HEK293T (cell line): ENCODE measurements around the gene SLC25A43.

Experiments used
- ARNT ChIP-seq: fragments of 450-650 bp; IDR thresholded peaks from 2 replicates; pipeline ENCODE4 v1.6.1; 2017; ENCODE audit warnings: mild to moderate bottlenecking
- BHLHE40 ChIP-seq: fragments of 450-650 bp; IDR thresholded peaks from 2 replicates; pipeline ENCODE4 v1.6.1; 2016; ENCODE audit warnings: mild to moderate bottlenecking, moderate library complexity, borderline replicate concordance
- FOXA1 ChIP-seq: fragments of 450-650 bp; IDR thresholded peaks from 2 replicates; pipeline ENCODE4 v1.6.1; 2016; ENCODE audit warnings: mild to moderate bottlenecking
- FOXK2 ChIP-seq: fragments of 450-650 bp; IDR thresholded peaks from 2 replicates; pipeline ENCODE4 v1.6.1; 2016; ENCODE audit warnings: mild to moderate bottlenecking
- FOXM1 ChIP-seq: fragments of 450-650 bp; IDR thresholded peaks from 2 replicates; pipeline ENCODE4 v1.6.1; 2017; ENCODE audit warnings: mild to moderate bottlenecking, borderline replicate concordance
- HDGF ChIP-seq: fragments of 450-650 bp; IDR thresholded peaks from 2 replicates; pipeline ENCODE4 v1.6.1; 2017; ENCODE audit warnings: antibody characterized with exemption, borderline replicate concordance
- L3MBTL2 ChIP-seq: fragments of 450-650 bp; conservative IDR thresholded peaks from 2 replicates; pipeline ENCODE4 v1.6.1; 2016; ENCODE audit warnings: mild to moderate bottlenecking
- NFRKB ChIP-seq: fragments of 450-650 bp; IDR thresholded peaks from 2 replicates; pipeline ENCODE4 v1.6.1; 2016; ENCODE audit warnings: mild to moderate bottlenecking, moderate library complexity
- SP1 ChIP-seq: fragments of 450-650 bp; IDR thresholded peaks from 2 replicates; pipeline ENCODE4 v1.6.1; 2017
- TARDBP ChIP-seq: fragments of 450-650 bp; IDR thresholded peaks from 2 replicates; pipeline ENCODE4 v1.6.1; 2016
- ZNF384 ChIP-seq: fragments of 450-650 bp; IDR thresholded peaks from 2 replicates; pipeline ENCODE4 v1.6.1; 2016
- TF ChIP-seq, protein P1 (sequence below): fragments of 450-650 bp; IDR thresholded peaks from 2 replicates; pipeline ENCODE4 v1.6.1; 2016

DNA sequence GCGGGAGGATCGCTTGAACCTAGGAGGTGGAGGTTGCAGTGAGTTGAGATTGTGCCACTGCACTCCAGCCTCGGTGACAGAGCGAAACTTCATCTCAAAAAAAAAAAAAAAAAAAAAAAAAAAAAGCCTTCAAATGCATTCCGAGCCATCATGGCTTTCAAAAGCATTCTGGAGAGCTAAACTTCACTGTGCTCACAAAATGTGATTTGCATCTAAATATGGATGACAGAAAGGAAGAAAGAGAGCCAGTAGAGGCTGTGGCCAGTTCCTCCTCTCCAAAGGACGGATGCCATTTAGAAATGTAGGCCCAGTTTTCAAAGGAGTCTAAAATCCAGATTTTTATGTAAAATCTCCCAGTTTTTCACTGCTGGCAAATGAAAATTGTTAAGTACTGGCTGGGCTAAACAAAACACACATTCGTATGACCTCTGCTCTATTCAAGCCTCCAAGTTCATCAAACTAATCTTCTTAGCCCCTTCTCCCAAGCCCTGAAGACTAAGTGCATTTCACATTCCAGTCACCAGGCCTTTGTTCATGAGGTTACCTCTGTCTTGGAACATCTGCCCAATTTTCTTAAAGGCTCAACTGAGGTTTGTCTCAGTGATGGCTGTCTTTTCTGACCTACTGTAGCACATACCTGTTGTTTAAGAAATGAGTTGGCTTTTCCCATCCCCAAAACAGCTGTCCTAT, 22.0 kb downstream of the SLC25A43 start:
- TF ChIP-seq FOXA1 (no peak), NFRKB (no peak), ZNF384 (no peak), FOXK2 (no peak), TARDBP (no peak), SP1 (no peak), ARNT (no peak), HDGF (no peak), BHLHE40 (no peak), FOXM1 (no peak), L3MBTL2 (no peak)
- TF ChIP-seq, protein P1, sequence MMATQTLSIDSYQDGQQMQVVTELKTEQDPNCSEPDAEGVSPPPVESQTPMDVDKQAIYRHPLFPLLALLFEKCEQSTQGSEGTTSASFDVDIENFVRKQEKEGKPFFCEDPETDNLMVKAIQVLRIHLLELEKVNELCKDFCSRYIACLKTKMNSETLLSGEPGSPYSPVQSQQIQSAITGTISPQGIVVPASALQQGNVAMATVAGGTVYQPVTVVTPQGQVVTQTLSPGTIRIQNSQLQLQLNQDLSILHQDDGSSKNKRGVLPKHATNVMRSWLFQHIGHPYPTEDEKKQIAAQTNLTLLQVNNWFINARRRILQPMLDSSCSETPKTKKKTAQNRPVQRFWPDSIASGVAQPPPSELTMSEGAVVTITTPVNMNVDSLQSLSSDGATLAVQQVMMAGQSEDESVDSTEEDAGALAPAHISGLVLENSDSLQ: no peak
